ENCODE results near the gene LRRC8C.

LRRC8C gene

GRCh38 chr1:89682611-89683010, 49.7 kb downstream of the LRRC8C start:
- DNase-seq = no peak
- H3K27me3 ChIP-seq (ENCODE audit: insufficient read depth, low read length, poor library complexity) = no peaks in the 10 kb centered on the region
- no peak overlapping the region for H3K4me3 ChIP-seq (ENCODE audit: low read depth in 1 of 2, low read length in 2 of 2)
- no peaks in the 10 kb centered on the region for H3K4me1 ChIP-seq (ENCODE audit: insufficient read depth, low read length)
- H3K4me2 ChIP-seq (ENCODE audit: insufficient read depth, low read length) = no peak overlapping the region
- no peak overlapping the region for H3K9ac ChIP-seq (ENCODE audit: low read depth, low read length)
- no peak overlapping the region for H3K27ac ChIP-seq (ENCODE audit: low read length)
- H3K9me3 ChIP-seq (ENCODE audit: insufficient read depth, low read length, severe bottlenecking) = peaks cover 6% of the 10 kb centered on the region
- H2AFZ ChIP-seq (ENCODE audit: low read depth, low read length) = no peak overlapping the region
- peaks cover 18% of the 10 kb centered on the region for H3K36me3 ChIP-seq (ENCODE audit: insufficient read depth, low read length)
- peaks cover 27% of the 10 kb centered on the region for H3K79me2 ChIP-seq (ENCODE audit: insufficient read depth, low read length)
- no peaks in the 10 kb centered on the region for H4K20me1 ChIP-seq (ENCODE audit: insufficient read depth, low read length)
- TF ChIP-seq CTCF (IDR thresholded peaks at IDR 0.05; ENCODE audit: borderline replicate concordance, extremely low read depth, low read length, poor library complexity, severe bottlenecking) (no peak), EZH2 (IDR thresholded peaks at IDR 0.05; ENCODE audit: borderline replicate concordance, low read depth, low read length, severe bottlenecking) (no peak)
- ATAC-seq (ENCODE audit: insufficient read depth, low read depth) = no peak

DNA sequence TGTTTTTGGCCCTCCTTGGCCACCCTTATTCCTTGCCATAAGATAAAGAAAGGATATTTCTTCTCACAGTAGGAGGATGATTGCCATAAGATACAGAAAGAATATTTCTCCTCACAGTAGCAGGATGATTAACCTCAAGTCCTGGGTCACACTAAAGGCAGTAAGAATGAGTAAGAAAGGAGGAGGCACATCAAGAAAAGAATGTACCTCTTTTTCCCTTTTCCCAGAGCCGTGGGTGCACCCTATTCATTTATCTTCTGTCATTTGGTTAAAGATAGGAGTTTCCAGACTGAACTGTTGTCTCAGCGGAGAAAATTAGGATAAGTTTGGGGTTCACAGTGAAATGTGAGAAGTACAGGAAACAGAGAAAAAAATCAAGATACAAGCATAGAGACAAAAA, 52.5 kb downstream of the LRRC8C start:
- H3K9ac ChIP-seq (ENCODE audit: low read depth, low read length) = no peak overlapping the region
- H4K20me1 ChIP-seq (ENCODE audit: insufficient read depth, low read length) = no peaks in the 10 kb centered on the region
- H3K4me1 ChIP-seq (ENCODE audit: insufficient read depth, low read length) = no peaks in the 10 kb centered on the region
- H3K27ac ChIP-seq (ENCODE audit: low read length) = no peak overlapping the region
- H3K79me2 ChIP-seq (ENCODE audit: insufficient read depth, low read length) = peaks cover 13% of the 10 kb centered on the region
- peaks cover 32% of the 10 kb centered on the region for H3K36me3 ChIP-seq (ENCODE audit: insufficient read depth, low read length)
- ATAC-seq (ENCODE audit: insufficient read depth, low read depth) (no peak), DNase-seq (no peak)
- H2AFZ ChIP-seq (ENCODE audit: low read depth, low read length) = no peak overlapping the region
- no peak overlapping the region for H3K4me3 ChIP-seq (ENCODE audit: low read depth in 1 of 2, low read length in 2 of 2)
- H3K4me2 ChIP-seq (ENCODE audit: insufficient read depth, low read length) = no peak overlapping the region
- no peaks in the 10 kb centered on the region for H3K27me3 ChIP-seq (ENCODE audit: insufficient read depth, low read length, poor library complexity)
- peaks cover 6% of the 10 kb centered on the region for H3K9me3 ChIP-seq (ENCODE audit: insufficient read depth, low read length, severe bottlenecking)
- TF ChIP-seq CTCF (IDR thresholded peaks at IDR 0.05; ENCODE audit: borderline replicate concordance, extremely low read depth, low read length, poor library complexity, severe bottlenecking) (no peak), EZH2 (IDR thresholded peaks at IDR 0.05; ENCODE audit: borderline replicate concordance, low read depth, low read length, severe bottlenecking) (no peak)

DNA sequence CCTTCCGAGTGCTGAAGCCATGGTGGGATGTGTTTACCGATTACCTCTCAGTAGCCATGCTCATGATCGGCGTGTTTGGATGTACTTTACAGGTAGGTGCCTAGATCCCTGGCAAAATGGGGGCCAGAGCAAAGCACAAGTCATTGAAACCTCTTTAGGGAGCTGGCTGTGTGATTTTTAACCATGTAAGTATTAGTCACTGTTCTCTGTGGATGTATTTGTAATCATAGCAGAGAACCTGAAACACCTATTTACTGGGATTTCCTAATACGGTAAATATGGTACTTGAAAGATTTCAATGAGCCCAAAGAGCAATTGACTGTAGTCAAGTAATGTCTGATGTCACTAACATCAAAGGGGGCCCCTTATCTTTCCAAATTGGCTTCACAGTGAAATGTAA, 53.6 kb downstream of the LRRC8C start:
- Histone ChIP-seq H3K9ac (ENCODE audit: low read depth, low read length) (no peak overlapping the region), H3K4me3 (ENCODE audit: low read depth in 1 of 2, low read length in 2 of 2) (no peak overlapping the region), H3K36me3 (ENCODE audit: insufficient read depth, low read length) (peaks cover 28% of the 10 kb centered on the region), H2AFZ (ENCODE audit: low read depth, low read length) (no peak overlapping the region), H3K27ac (ENCODE audit: low read length) (no peak overlapping the region), H3K4me2 (ENCODE audit: insufficient read depth, low read length) (no peak overlapping the region), H3K4me1 (ENCODE audit: insufficient read depth, low read length) (no peaks in the 10 kb centered on the region), H4K20me1 (ENCODE audit: insufficient read depth, low read length) (no peaks in the 10 kb centered on the region), H3K79me2 (ENCODE audit: insufficient read depth, low read length) (peaks cover 12% of the 10 kb centered on the region), H3K9me3 (ENCODE audit: insufficient read depth, low read length, severe bottlenecking) (no peaks in the 10 kb centered on the region), H3K27me3 (ENCODE audit: insufficient read depth, low read length, poor library complexity) (no peaks in the 10 kb centered on the region)
- ATAC-seq (ENCODE audit: insufficient read depth, low read depth) (no peak), DNase-seq (no peak)
- no peak for TF ChIP-seq EZH2 (IDR thresholded peaks at IDR 0.05; ENCODE audit: borderline replicate concordance, low read depth, low read length, severe bottlenecking)
- no peak for TF ChIP-seq CTCF (IDR thresholded peaks at IDR 0.05; ENCODE audit: borderline replicate concordance, extremely low read depth, low read length, poor library complexity, severe bottlenecking)

- Histone ChIP-seq H2AFZ (ENCODE audit: low read depth, low read length) (no peak overlapping the region), H3K27ac (ENCODE audit: low read length) (no peak overlapping the region), H3K4me3 (ENCODE audit: low read depth in 1 of 2, low read length in 2 of 2) (no peak overlapping the region), H3K79me2 (ENCODE audit: insufficient read depth, low read length) (peaks cover 10% of the 10 kb centered on the region; the same call in 1 of the 2 replicates), H4K20me1 (ENCODE audit: insufficient read depth, low read length) (no peaks in the 10 kb centered on the region), H3K4me1 (ENCODE audit: insufficient read depth, low read length) (peaks cover 2% of the 10 kb centered on the region), H3K36me3 (ENCODE audit: insufficient read depth, low read length) (peaks cover 28% of the 10 kb centered on the region), H3K27me3 (ENCODE audit: insufficient read depth, low read length, poor library complexity) (no peaks in the 10 kb centered on the region), H3K9ac (ENCODE audit: low read depth, low read length) (no peak overlapping the region), H3K4me2 (ENCODE audit: insufficient read depth, low read length) (no peak overlapping the region), H3K9me3 (ENCODE audit: insufficient read depth, low read length, severe bottlenecking) (no peaks in the 10 kb centered on the region)
- TF ChIP-seq EZH2 (IDR thresholded peaks at IDR 0.05; ENCODE audit: borderline replicate concordance, low read depth, low read length, severe bottlenecking) = no peak
- no peak for TF ChIP-seq CTCF (IDR thresholded peaks at IDR 0.05; ENCODE audit: borderline replicate concordance, extremely low read depth, low read length, poor library complexity, severe bottlenecking)
- ATAC-seq (ENCODE audit: insufficient read depth, low read depth) = no peak
- no peak for DNase-seq
Measured at GRCh38 chr1:89687254-89687653, 54.3 kb downstream of the LRRC8C start.
